KBM-7 (cell line): ENCODE measurements around the gene CNTFR.
A peak's percentile ranks its signal among the peaks of the same experiment; 100 is the strongest.
"Not testable (repeated sequence)": the region's sequence is repeated elsewhere in the genome, so short reads cannot be mapped to it uniquely, and the experiment has no call there.

Source experiments
- DNase-seq: peaks from one replicate; pipeline ENCODE4 v3.0.0-alpha.2; 2015
- in situ Hi-C: fragments of 300-500 bp; cut with MboI; formaldehyde crosslinking; loops from 2 replicates; pipeline ENCODE4 v1.14.3; 2020; ENCODE audit warnings: low sequenced_read_pairs, low pct_unique_long_range_greater_than_20kb, mixed read lengths

The CNTFR gene

GRCh38 chr9:34589636-34590380, at the start of gene CNTFR:
CNTFR (minus strand) TSS chr9:34589724; CDS start chr9:34568981, 20,743 bp downstream.
- in situ Hi-C loops = loop anchor here (5.0 to 25.0 kb wide), 2 partner anchors 48 to 178 kb away; no protein-coding TSS in a partner anchor
- DNase-seq = no peak

- DNase-seq, in situ Hi-C loops: not testable (repeated sequence)
Measured at GRCh38 chr9:34639322-34639721, 49.8 kb upstream of the CNTFR start.

- in situ Hi-C loops = no loop called here
- DNase-seq = no peak
Measured at GRCh38 chr9:34638138-34638445, 48.6 kb upstream of the CNTFR start.

GRCh38 chr9:34637356-34638137, 48.0 kb upstream of the CNTFR start, which contains the start of gene SIGMAR1:
SIGMAR1 (minus strand) TSS chr9:34637787; CDS start chr9:34637697, 90 bp downstream.
- peak; percentile 94 for DNase-seq
- in situ Hi-C loops = no loop called here

- no peak for DNase-seq
- in situ Hi-C loops = no loop called here
Measured at GRCh38 chr9:34636791-34637355, 47.3 kb upstream of the CNTFR start.

GRCh38 chr9:34635556-34635955, 46.0 kb upstream of the CNTFR start:
- DNase-seq = no peak

GRCh38 chr9:34634551-34635248, 45.2 kb upstream of the CNTFR start:
- in situ Hi-C loops = no loop called here

More at GRCh38 chr9:34635556-34635955, 46.0 kb upstream of the CNTFR start:
- in situ Hi-C loops = no loop called here

GRCh38 chr9:34633851-34634550, 44.5 kb upstream of the CNTFR start:
- DNase-seq = peak; percentile 82
- in situ Hi-C loops = no loop called here

More at GRCh38 chr9:34634551-34635248, 45.2 kb upstream of the CNTFR start:
- no peak for DNase-seq

- in situ Hi-C loops = no loop called here
- no peak for DNase-seq
Measured at GRCh38 chr9:34633166-34633565, 43.6 kb upstream of the CNTFR start.

- DNase-seq = no peak
- in situ Hi-C loops = no loop called here
Measured at GRCh38 chr9:34630402-34631154, 41.1 kb upstream of the CNTFR start.

GRCh38 chr9:34629491-34629808, 39.9 kb upstream of the CNTFR start:
- no peak for DNase-seq
- in situ Hi-C loops = no loop called here

GRCh38 chr9:34628656-34629490, 39.3 kb upstream of the CNTFR start, which contains the start of gene ARID3C:
ARID3C (minus strand) TSS chr9:34629066; CDS start chr9:34628014, 1,052 bp downstream.
- DNase-seq = no peak
- in situ Hi-C loops = no loop called here

- in situ Hi-C loops = no loop called here
- no peak for DNase-seq
Measured at GRCh38 chr9:34627716-34628655, 38.5 kb upstream of the CNTFR start.

- no peak for DNase-seq
- in situ Hi-C loops = no loop called here
Measured at GRCh38 chr9:34625186-34625486, 35.6 kb upstream of the CNTFR start.

GRCh38 chr9:34624475-34625185, 35.1 kb upstream of the CNTFR start:
- no peak for DNase-seq
- in situ Hi-C loops = no loop called here
